ENCODE measurements around the gene ABCB10.

The ABCB10 gene

DNA sequence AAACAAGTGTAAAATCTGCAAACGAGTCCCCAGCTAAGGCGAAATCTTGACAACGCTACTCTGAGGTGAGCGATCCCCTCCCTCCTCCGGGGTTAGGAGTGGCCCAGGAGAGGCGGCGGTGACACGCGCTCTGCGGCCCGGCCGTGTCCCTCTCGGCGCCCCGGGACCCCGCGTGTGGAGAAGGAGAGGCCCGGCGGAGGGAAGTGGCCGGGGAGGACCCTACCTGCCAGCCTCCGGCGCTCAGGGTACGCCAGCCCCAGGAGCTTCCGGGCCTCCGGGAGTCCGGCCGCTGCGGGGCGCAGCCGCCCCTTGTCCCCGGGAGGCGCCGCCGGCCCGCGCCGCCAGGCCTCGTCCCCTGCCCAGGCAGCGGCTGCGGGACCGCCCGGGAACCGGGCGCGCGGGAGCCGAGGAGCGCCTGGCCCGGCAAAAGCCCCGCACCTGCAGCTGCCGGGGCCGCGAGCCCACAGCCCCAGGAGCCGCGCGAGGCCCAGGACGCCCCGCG lies 543 bp downstream of the ABCB10 start:
- H3K4me3 ChIP-seq (ENCODE audit: low read length): peak overlapping the region; percentile 74
- no peak for TF ChIP-seq CTCF (conservative IDR thresholded peaks at IDR 0.05; ENCODE audit: low read depth, low read length)
- DNase-seq (ENCODE audit: low read depth): no peak

DNA sequence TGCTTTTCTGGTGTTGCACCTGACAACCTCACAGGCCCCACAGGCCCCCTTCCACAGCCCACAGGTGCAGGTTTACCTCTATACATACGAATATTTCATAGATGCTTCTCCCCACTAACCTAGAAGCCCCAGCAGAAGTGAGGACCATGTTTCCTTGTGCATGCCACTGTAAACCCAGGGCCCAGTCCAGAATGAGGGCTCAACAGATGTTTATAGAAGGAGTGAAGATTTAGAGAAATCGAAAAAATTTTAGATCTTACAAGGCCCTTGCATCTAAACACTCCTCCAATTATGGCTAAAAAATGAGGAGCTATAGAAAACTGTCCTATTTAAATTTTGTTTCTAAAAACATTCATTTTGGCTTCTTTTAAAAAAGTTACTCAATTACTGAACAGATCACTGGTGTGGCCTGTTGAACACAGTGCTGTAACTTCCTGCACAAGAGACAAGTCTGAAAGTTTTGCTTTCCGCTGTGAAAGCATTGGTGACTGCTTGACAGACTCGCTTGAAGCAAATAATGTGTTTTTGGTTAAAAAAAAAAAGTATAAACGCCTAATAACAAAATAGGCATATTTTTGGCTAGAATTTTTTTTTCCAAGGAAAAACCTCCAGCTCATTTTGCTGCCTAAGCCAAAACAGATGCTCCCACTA lies 1.2 kb downstream of the ABCB10 start:
- TF ChIP-seq CTCF (conservative IDR thresholded peaks at IDR 0.05; ENCODE audit: low read depth, low read length): no peak
- DNase-seq (ENCODE audit: low read depth): no peak
- peak overlapping the region; percentile 74 for H3K4me3 ChIP-seq (ENCODE audit: low read length)

GRCh38 chr1:229554886-229555621 lies 3.5 kb downstream of the ABCB10 start:
- TF ChIP-seq CTCF (conservative IDR thresholded peaks at IDR 0.05; ENCODE audit: low read depth, low read length): no peak
- no peak for DNase-seq (ENCODE audit: low read depth)

DNA sequence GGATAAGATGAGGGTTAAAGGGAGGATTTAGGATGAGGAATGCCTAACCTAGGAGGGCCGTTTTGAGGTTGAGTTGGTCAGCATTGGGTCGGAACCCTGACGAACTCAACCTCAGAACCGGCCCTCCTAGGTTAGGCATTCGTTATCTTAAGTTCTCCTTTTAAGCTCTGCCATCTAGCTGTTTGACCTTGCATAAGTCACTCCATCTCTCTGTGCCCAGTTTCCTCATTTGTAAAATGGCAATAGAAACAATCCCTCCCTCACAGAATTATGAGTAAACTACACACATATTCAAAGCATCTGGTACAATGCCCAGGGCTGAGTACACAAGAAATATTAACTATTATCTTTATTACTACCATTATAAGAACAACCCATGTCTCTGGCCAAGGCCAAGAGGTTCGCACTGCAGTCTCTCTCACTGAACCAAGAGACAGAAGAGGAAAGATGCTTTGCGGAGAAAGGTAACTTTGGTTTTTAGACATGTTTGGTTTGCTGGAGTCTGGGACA lies 4.8 kb downstream of the ABCB10 start:
- TF ChIP-seq CTCF (conservative IDR thresholded peaks at IDR 0.05; ENCODE audit: low read depth, low read length): no peak
- DNase-seq (ENCODE audit: low read depth): no peak
- no peak overlapping the region for H3K4me3 ChIP-seq (ENCODE audit: low read length)

More at GRCh38 chr1:229554886-229555621, 3.5 kb downstream of the ABCB10 start:
- no peak overlapping the region for H3K4me3 ChIP-seq (ENCODE audit: low read length)

- DNase-seq (ENCODE audit: low read depth): no peak
- TF ChIP-seq CTCF (conservative IDR thresholded peaks at IDR 0.05; ENCODE audit: low read depth, low read length): no peak
- H3K4me3 ChIP-seq (ENCODE audit: low read length): no peak overlapping the region
Observed at GRCh38 chr1:229552732-229553131, 5.8 kb downstream of the ABCB10 start.

DNA sequence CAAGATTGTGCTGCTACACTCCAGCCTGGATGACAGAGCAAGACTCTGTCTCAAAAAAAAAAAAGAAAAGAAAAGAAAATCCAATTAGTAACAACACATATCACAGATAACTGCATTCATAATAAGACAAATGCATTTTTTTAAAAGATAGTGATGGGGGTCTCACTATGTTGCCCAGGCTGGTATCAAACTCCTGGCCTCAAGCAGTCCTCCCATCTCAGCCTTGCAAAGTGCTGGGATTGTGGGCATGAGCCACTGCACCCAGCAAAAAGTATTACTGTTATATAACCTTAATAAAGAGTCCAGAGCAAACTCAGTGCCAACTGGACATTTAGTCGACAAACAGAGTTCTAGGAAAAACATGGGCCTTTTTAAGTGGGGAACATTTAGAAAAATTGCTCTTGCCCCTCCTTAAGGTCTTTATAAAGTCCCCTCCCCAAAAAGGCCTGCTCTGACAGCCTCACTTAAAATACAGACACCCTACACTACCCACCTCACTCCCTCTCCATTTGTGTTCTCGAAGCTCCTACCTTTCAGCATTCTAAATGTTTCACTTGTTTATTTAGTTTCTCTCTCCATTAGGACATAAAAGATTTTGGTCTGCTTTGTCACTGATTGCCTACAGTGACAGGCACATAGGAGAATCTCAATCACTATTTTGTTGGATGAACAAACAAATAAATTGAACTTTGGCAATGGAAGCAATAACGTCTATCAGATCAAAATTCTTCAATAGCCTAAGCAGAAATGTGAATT lies 7.5 kb downstream of the ABCB10 start:
- no peak for TF ChIP-seq CTCF (conservative IDR thresholded peaks at IDR 0.05; ENCODE audit: low read depth, low read length)
- no peak overlapping the region for H3K4me3 ChIP-seq (ENCODE audit: low read length)
- no peak for DNase-seq (ENCODE audit: low read depth)

Measured in retinal pigment epithelial cell (primary cell).